IPS-15b (cell line): ENCODE data around the gene ING4.
A peak's percentile ranks its signal among the peaks of the same experiment; 100 is the strongest.

Experiments used
- H3K27me3 ChIP-seq: one replicate; pipeline ENCODE4 v1.6.1; 2013; ENCODE audit warnings: low read length; ENCODE audit not compliant: control insufficient read depth, insufficient read depth
- H3K36me3 ChIP-seq: one replicate; pipeline ENCODE4 v1.6.1; 2013; ENCODE audit warnings: low read length; ENCODE audit not compliant: control insufficient read depth, insufficient read depth
- H3K4me1 ChIP-seq: one replicate; pipeline ENCODE4 v1.6.1; 2013; ENCODE audit warnings: mild to moderate bottlenecking, low read length; ENCODE audit not compliant: control insufficient read depth, insufficient read depth
- H3K4me3 ChIP-seq: one replicate; pipeline ENCODE4 v1.5.1; 2013; ENCODE audit warnings: low read depth, low read length
- H3K9ac ChIP-seq: one replicate; pipeline ENCODE4 v1.6.1; 2013; ENCODE audit warnings: low read depth, mild to moderate bottlenecking, low read length
- H3K9me3 ChIP-seq: one replicate; pipeline ENCODE4 v1.6.1; 2013; ENCODE audit warnings: mild to moderate bottlenecking, low read length; ENCODE audit not compliant: control insufficient read depth, insufficient read depth

ING4 gene

DNA sequence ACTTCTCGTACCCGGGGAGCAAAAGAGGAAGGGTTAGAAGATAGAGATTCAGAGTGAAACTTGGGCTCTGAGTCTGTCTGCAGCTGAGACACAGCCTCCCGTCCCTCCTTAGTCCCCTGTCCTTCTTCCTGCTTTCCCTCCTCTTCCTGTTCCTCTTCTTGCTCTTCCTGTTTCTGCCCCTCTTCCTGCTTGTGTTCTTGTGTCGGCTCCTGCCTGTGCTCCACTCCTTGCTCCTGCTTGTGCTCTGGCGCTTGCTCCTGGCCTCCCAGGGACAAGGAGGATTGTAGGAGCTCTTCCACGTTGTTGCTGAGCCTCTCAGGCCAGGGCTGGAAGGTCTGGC lies 18.7 kb downstream of the ING4 start:
- no peak overlapping the region for H3K4me3 ChIP-seq
- H3K9ac ChIP-seq, result peak overlapping the region; percentile 32
- no peaks in the 10 kb centered on the region for H3K36me3 ChIP-seq
- peaks cover 27% of the 10 kb centered on the region for H3K27me3 ChIP-seq
- no peaks in the 10 kb centered on the region for H3K4me1 ChIP-seq
- no peaks in the 10 kb centered on the region for H3K9me3 ChIP-seq

DNA sequence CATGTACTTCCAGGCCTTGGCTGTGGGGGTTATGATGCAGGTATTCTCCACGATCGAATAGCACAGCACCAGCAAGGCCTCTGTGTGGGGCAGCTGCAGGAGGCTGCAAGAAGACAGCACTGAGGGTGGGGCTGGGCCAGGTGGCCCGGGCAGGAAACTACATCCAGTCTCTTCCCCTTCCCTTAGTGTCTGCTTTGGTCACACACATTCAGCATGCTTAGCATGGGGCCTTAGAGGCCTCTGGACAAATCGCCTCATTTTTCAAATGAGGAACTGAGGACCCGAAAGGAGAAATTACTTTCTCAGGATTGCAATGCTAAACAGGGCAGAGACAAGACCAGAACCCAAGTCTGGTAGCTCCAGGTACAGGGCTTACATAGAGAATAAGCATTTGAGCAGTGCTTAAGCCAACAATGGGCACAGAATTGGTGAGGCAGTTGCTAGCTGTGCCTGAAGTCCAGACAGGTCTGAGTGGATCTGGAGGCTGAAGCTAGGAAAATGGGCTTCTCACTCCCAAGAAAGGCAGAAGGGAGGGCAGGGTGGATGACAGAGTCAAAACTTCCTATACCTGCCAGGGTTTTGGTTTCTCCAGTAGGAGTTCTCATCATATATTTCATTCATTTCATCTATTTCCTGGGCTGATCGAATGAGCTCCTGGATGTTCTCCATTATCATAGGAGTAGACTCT lies 19.2 kb downstream of the ING4 start:
- no peaks in the 10 kb centered on the region for H3K9me3 ChIP-seq
- peaks cover 27% of the 10 kb centered on the region for H3K27me3 ChIP-seq
- H3K36me3 ChIP-seq, result no peaks in the 10 kb centered on the region
- no peak overlapping the region for H3K9ac ChIP-seq
- no peaks in the 10 kb centered on the region for H3K4me1 ChIP-seq
- H3K4me3 ChIP-seq, result no peak overlapping the region

DNA sequence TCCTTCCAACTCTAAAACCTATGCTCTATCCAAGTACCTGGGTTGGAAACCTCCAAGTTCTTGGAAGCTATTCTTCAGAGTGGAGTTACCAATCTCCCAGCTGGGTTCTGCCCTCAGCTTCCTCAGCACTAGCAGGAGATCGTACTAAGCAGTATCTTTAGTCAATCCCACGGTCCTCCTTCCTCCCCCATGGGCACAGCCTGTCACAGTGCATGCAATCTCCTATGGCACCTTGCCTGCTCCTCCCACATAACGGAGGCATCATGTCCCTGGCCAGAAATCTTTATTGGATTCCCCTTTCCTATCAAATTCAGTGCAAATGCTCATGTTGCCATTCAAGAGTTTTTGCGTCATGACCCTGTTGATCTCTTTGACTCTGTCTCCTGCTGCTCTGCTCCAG lies 21.8 kb downstream of the ING4 start:
- Histone ChIP-seq H3K9me3 (no peaks in the 10 kb centered on the region), H3K36me3 (no peaks in the 10 kb centered on the region), H3K27me3 (peaks cover 18% of the 10 kb centered on the region), H3K4me3 (no peak overlapping the region), H3K4me1 (peaks cover 2% of the 10 kb centered on the region), H3K9ac (no peak overlapping the region)

DNA sequence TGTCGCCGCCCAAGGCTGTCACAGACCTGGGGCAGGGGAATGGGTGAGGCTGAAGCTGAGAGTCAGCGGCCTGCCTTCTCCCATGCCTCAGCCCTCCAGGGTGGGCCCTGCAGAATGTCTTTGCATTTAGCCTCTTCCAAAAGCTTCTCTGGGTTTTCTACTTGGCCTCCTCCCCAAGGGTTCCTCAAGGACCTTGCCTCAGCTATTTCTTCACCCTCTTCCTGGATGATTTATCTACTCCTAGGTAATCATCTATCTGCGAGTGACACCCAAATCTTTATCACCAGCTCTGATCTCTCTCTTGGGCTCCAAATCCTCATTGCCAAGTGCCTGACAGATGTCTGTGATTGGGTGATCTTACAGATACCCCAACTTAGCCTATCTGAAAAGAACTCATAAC lies 22.4 kb downstream of the ING4 start:
- Histone ChIP-seq H3K27me3 (peaks cover 19% of the 10 kb centered on the region), H3K9ac (no peak overlapping the region), H3K4me1 (peaks cover 2% of the 10 kb centered on the region), H3K36me3 (no peaks in the 10 kb centered on the region), H3K9me3 (no peaks in the 10 kb centered on the region), H3K4me3 (no peak overlapping the region)

- Histone ChIP-seq H3K4me1 (peaks cover 5% of the 10 kb centered on the region), H3K36me3 (no peaks in the 10 kb centered on the region), H3K9me3 (no peaks in the 10 kb centered on the region), H3K4me3 (no peak overlapping the region), H3K9ac (no peak overlapping the region), H3K27me3 (peaks cover 18% of the 10 kb centered on the region)
Observed at GRCh38 chr12:6639151-6639801, 23.6 kb downstream of the ING4 start.

GRCh38 chr12:6638305-6638704 lies 24.6 kb downstream of the ING4 start:
- no peaks in the 10 kb centered on the region for H3K36me3 ChIP-seq
- no peak overlapping the region for H3K9ac ChIP-seq
- no peak overlapping the region for H3K4me3 ChIP-seq
- H3K27me3 ChIP-seq, result peaks cover 14% of the 10 kb centered on the region
- no peaks in the 10 kb centered on the region for H3K9me3 ChIP-seq
- H3K4me1 ChIP-seq, result peaks cover 5% of the 10 kb centered on the region

GRCh38 chr12:6635856-6636531 lies 26.9 kb downstream of the ING4 start, which contains the start of gene LPAR5:
LPAR5 (minus strand) TSS chr12:6635959; CDS start chr12:6621248, 14,711 bp downstream.
- H3K27me3 ChIP-seq, result peaks cover 8% of the 10 kb centered on the region
- peak within 1 kb of the TSS; percentile 5 for H3K4me3 ChIP-seq
- H3K9me3 ChIP-seq, result no peaks in the 10 kb centered on the region
- no peak within 1 kb of the TSS for H3K9ac ChIP-seq
- peaks cover 5% of the 10 kb centered on the region for H3K4me1 ChIP-seq
- H3K36me3 ChIP-seq, result no peaks in the 10 kb centered on the region

DNA sequence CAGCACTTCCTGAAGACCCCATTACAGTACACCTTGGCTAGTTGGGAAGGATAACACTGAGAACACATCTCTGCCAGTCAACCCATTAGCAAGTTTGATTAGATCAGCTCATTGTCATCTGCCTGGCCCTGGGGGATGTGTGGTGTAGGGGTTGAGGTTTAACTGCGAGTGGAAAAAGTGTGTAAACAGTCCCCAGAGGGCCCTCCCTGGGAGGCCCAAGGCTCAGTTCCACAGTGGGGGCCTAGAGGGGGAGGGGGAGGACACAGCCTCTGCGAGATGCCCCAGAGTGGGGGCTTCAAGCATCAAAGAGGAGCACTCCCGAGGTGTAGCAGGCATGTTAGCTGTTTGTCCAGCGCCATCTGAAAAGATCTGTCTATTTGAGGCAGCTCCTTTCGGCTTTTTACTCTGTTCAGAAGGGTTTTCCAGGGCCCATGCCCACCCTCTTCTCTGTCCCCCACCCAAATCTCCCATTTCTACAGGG lies 27.5 kb downstream of the ING4 start:
- H3K9ac ChIP-seq, result no peak overlapping the region
- H3K27me3 ChIP-seq, result peaks cover 4% of the 10 kb centered on the region
- H3K9me3 ChIP-seq, result no peaks in the 10 kb centered on the region
- H3K4me1 ChIP-seq, result peaks cover 5% of the 10 kb centered on the region
- no peak overlapping the region for H3K4me3 ChIP-seq
- H3K36me3 ChIP-seq, result no peaks in the 10 kb centered on the region

DNA sequence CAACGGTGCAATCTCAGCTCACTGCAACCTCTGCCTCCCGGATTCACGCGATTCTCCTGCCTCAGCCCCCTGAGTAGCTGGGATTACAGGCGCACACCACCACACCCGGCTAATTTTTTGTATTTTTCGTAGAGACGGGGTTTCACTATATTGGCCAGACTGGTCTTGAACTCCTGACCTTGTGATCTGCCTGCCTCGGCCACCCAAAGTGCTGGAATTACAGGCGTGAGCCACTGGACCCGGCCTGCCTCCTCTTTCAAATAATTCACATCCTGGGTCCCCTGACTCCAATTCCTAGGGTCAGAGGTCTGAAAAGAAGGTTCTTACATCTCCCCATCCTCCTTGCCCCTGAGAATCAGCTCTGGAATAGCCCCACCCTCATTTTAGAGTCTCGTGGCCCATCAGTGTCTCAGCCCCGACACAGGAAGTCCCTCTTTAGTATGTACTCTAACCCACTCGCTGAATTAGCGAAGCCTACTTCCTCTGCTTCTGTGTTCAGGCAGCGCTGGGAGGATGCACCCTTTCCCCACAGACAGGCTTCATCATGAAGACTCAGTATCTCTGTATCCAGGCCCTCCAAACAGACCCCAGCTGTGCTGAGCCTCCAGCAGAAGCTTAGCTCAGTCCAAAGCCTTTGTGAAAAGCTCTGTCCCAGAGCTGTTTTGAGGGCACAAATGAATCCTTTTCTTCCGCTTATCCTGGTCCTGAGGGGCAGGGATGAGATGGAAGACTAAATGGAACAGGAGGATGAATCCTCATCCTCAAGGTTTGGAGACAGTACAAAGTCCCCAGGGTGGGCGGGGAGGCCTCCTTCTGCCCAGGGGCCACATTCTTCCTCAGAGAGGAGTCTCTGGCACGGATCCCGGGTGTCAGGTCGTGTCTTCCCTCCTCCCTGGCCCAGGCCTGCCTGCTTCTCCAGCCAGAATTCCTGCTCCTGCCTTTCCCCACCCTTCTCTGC lies 30.6 kb downstream of the ING4 start:
- Histone ChIP-seq H3K4me3 (no peak overlapping the region), H3K9ac (no peak overlapping the region), H3K27me3 (peaks cover 4% of the 10 kb centered on the region), H3K4me1 (peaks cover 5% of the 10 kb centered on the region), H3K9me3 (no peaks in the 10 kb centered on the region), H3K36me3 (no peaks in the 10 kb centered on the region)

DNA sequence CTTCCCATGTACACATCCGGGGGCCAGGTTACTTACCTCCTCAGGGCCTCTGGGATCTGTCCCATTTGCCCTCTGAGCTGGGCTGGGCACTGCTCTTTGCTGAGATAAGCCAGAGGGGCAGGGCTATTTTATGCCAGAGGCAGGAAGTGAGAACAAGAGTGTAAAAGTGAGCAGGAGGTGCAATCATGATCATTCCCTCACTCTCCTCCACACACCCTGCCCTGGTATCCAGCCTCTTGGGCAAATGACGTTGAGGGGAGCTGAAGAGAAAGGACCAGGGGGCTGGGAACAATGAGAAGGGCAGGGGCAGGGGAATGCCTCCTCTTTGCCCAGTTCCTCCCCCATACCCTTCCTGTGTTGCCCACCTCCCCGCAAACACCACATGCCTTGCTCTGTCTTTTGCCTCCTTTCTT lies 31.4 kb downstream of the ING4 start:
- Histone ChIP-seq H3K4me1 (peaks cover 5% of the 10 kb centered on the region), H3K9me3 (no peaks in the 10 kb centered on the region), H3K4me3 (no peak overlapping the region), H3K27me3 (peaks cover 4% of the 10 kb centered on the region), H3K36me3 (no peaks in the 10 kb centered on the region), H3K9ac (no peak overlapping the region)

GRCh38 chr12:6630736-6631135 lies 32.2 kb downstream of the ING4 start:
- Histone ChIP-seq H3K9ac (no peak overlapping the region), H3K4me3 (no peak overlapping the region), H3K27me3 (peaks cover 2% of the 10 kb centered on the region), H3K9me3 (no peaks in the 10 kb centered on the region), H3K4me1 (peaks cover 4% of the 10 kb centered on the region), H3K36me3 (no peaks in the 10 kb centered on the region)
